ENCODE results near the gene NPHP4. TPM values are rescaled to one million over a fixed set of nuclear protein-coding genes. Genes with fewer than 3 reads are reported as not detected.

NPHP4 gene
- total and polyA plus RNA-seq, 10 of the 15 experiments (the other 5 are each of a cell fraction or from before 2014, with no cell fraction given): 0.16 to 10.5 (median 3.1) TPM

GRCh38 chr1:5960336-5960735, 31.9 kb downstream of the NPHP4 start:
- H4K20me1 ChIP-seq (ENCODE audit: control insufficient read depth, insufficient read depth): no peaks in the 10 kb centered on the region
- H3K9ac ChIP-seq (ENCODE audit: control insufficient read depth, insufficient read depth, low read length): no peak overlapping the region
- ATAC-seq (no peak), FAIRE-seq (no peak), DNase-seq (ENCODE audit: low read depth, low spot score) (no peak)
- no peak overlapping the region for H3K4me3 ChIP-seq
- SMC1A ChIA-PET (ENCODE audit: uncharacterized antibody, unreplicated experiment): no interaction called here
- BruUV-seq (replicated peaks): no TSS peak
- no peaks in the 10 kb centered on the region for H3K4me1 ChIP-seq (ENCODE audit: control insufficient read depth, insufficient read depth, low read length)
- intact Hi-C loops (cut with micrococcal nuclease; ENCODE audit: unreplicated experiment) (no loop called here), in situ Hi-C loops (cut with MboI) (no loop called here)
- POLR2A ChIA-PET: no interaction called here
- H3K27ac ChIP-seq (ENCODE audit: control insufficient read depth, insufficient read depth): no peak overlapping the region
- CTCF ChIA-PET: no interaction called here
- WGBS (ENCODE audit: insufficient coverage, insufficient replicate concordance, low lambda C conversion rate, missing lambda C conversion rate): 94% methylated on average over 5 of the region's 7 CpGs
- TF ChIP-seq ASH2L (IDR thresholded peaks at IDR 0.05; ENCODE audit: borderline replicate concordance, low read depth): no peak
- TF ChIP-seq CBFB (IDR thresholded peaks at IDR 0.05; ENCODE audit: low read depth): no peak
- no peak for TF ChIP-seq SUPT20H (IDR thresholded peaks at IDR 0.05; ENCODE audit: borderline replicate concordance, control insufficient read depth, low read depth, low read length)
- TF ChIP-seq CREB1 (IDR thresholded peaks at IDR 0.05; ENCODE audit: low read depth): no peak
- no peak for TF ChIP-seq NFYB (IDR thresholded peaks at IDR 0.05; ENCODE audit: insufficient read depth, low read depth, low read length)
- TF ChIP-seq STAT3 (IDR thresholded peaks at IDR 0.05; ENCODE audit: low read depth, low read length): no peak
- TF ChIP-seq FOXM1 (IDR thresholded peaks at IDR 0.05; ENCODE audit: low read depth, low read length): no peak
- no peak for TF ChIP-seq SPI1 (IDR thresholded peaks at IDR 0.05; ENCODE audit: borderline replicate concordance, insufficient read depth, low read depth, low read length)
- no peaks in the 10 kb centered on the region for H3K27me3 ChIP-seq (replicated peaks in 1 of 2; ENCODE audit: control insufficient read depth in 2 of 2, insufficient read depth in 2 of 2, low read length in 1 of 2)
- no peaks in the 10 kb centered on the region; a peak in 1 of 4 replicates for H3K36me3 ChIP-seq (ENCODE audit: control insufficient read depth in 2 of 2, insufficient read depth in 2 of 2, low read length in 1 of 2)
- RAD21 ChIA-PET (ENCODE audit: unreplicated experiment): no interaction called here
- no peaks in the 10 kb centered on the region for H3K9me3 ChIP-seq (replicated peaks; ENCODE audit: control insufficient read depth, insufficient read depth, low read length)
- H3K4me2 ChIP-seq (ENCODE audit: control insufficient read depth, insufficient read depth): no peak overlapping the region
- no peak overlapping the region for H2AFZ ChIP-seq (ENCODE audit: control insufficient read depth, low read depth, low read length)
- H3K79me2 ChIP-seq (ENCODE audit: control insufficient read depth, insufficient read depth, low read length): no peaks in the 10 kb centered on the region

GRCh38 chr1:5959667-5960230, 32.5 kb downstream of the NPHP4 start:
- WGBS (ENCODE audit: insufficient coverage, insufficient replicate concordance, low lambda C conversion rate, missing lambda C conversion rate): 87% methylated on average over 9 of the region's 9 CpGs
- ChIA-PET POLR2A (no interaction called here), SMC1A (ENCODE audit: uncharacterized antibody, unreplicated experiment) (no interaction called here), CTCF (no interaction called here), RAD21 (ENCODE audit: unreplicated experiment) (no interaction called here)
- no peak for FAIRE-seq
- Histone ChIP-seq H2AFZ (ENCODE audit: control insufficient read depth, low read depth, low read length) (no peak overlapping the region), H3K36me3 (ENCODE audit: control insufficient read depth in 2 of 2, insufficient read depth in 2 of 2, low read length in 1 of 2) (no peaks in the 10 kb centered on the region; a peak in 1 of 4 replicates), H3K27ac (ENCODE audit: control insufficient read depth, insufficient read depth) (no peak overlapping the region), H3K4me3 (no peak overlapping the region), H3K27me3 (replicated peaks in 1 of 2; ENCODE audit: control insufficient read depth in 2 of 2, insufficient read depth in 2 of 2, low read length in 1 of 2) (no peaks in the 10 kb centered on the region), H3K4me2 (ENCODE audit: control insufficient read depth, insufficient read depth) (no peak overlapping the region), H3K4me1 (ENCODE audit: control insufficient read depth, insufficient read depth, low read length) (no peaks in the 10 kb centered on the region), H3K9me3 (replicated peaks; ENCODE audit: control insufficient read depth, insufficient read depth, low read length) (no peaks in the 10 kb centered on the region), H3K79me2 (ENCODE audit: control insufficient read depth, insufficient read depth, low read length) (no peaks in the 10 kb centered on the region), H3K9ac (ENCODE audit: control insufficient read depth, insufficient read depth, low read length) (no peak overlapping the region), H4K20me1 (ENCODE audit: control insufficient read depth, insufficient read depth) (no peaks in the 10 kb centered on the region)
- DNase-seq (ENCODE audit: low read depth, low spot score): no peak
- in situ Hi-C loops (cut with MboI): no loop called here
- ATAC-seq: no peak
- BruUV-seq (replicated peaks): no TSS peak
- intact Hi-C loops (cut with micrococcal nuclease; ENCODE audit: unreplicated experiment): no loop called here
- TF ChIP-seq JUND (IDR thresholded peaks at IDR 0.05; ENCODE audit: low read depth, low read length) (no peak), EP300 (IDR thresholded peaks at IDR 0.05; ENCODE audit: borderline replicate concordance in 1 of 2, control insufficient read depth in 1 of 2, low read depth in 2 of 2, low read length in 2 of 2) (no peak), ZZZ3 (IDR thresholded peaks at IDR 0.05; ENCODE audit: control insufficient read depth, insufficient read length, low read depth) (no peak), SIN3A (IDR thresholded peaks at IDR 0.05; ENCODE audit: low read depth, low read length) (no peak), TAF1 (IDR thresholded peaks at IDR 0.05; ENCODE audit: borderline replicate concordance, low read depth, low read length) (no peak), NFYA (IDR thresholded peaks at IDR 0.05; ENCODE audit: borderline replicate concordance, low read depth, low read length) (no peak), RELB (IDR thresholded peaks at IDR 0.05; ENCODE audit: low read depth) (no peak)

Measured in GM12878 (cell line).